ENCODE data around the gene NDUFAF5. TPM values are rescaled to one million over a fixed set of nuclear protein-coding genes. Genes with fewer than 3 reads are reported as not detected.

Gene NDUFAF5
- total and polyA plus RNA-seq, 10 donors, result 11.5 to 37.2 (median 25.4) TPM

DNA sequence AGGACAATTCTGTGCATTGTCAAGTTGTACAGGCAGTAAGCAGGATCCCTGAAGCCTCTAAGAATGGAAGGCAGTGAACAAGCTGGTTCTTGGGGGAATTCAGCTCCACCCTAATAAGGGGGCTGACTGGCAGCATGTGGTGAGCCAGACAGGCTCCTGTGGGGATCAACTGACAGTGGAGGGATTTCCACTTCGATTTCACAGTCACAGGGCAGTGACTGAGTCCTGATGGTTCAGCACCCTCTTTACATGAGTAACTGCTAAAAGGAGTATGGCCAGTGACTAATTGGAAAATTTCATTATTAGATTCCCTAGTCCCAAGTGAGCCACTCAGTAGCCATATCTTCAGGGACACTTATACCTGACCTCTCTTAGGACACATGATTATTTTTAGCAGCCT, 78.4 kb downstream of the NDUFAF5 start:
- TF ChIP-seq POLR2AphosphoS5 (IDR thresholded peaks at IDR 0.05), result no peak
- no peak for TF ChIP-seq POLR2A (IDR thresholded peaks at IDR 0.05)
- TF ChIP-seq, protein P1, sequence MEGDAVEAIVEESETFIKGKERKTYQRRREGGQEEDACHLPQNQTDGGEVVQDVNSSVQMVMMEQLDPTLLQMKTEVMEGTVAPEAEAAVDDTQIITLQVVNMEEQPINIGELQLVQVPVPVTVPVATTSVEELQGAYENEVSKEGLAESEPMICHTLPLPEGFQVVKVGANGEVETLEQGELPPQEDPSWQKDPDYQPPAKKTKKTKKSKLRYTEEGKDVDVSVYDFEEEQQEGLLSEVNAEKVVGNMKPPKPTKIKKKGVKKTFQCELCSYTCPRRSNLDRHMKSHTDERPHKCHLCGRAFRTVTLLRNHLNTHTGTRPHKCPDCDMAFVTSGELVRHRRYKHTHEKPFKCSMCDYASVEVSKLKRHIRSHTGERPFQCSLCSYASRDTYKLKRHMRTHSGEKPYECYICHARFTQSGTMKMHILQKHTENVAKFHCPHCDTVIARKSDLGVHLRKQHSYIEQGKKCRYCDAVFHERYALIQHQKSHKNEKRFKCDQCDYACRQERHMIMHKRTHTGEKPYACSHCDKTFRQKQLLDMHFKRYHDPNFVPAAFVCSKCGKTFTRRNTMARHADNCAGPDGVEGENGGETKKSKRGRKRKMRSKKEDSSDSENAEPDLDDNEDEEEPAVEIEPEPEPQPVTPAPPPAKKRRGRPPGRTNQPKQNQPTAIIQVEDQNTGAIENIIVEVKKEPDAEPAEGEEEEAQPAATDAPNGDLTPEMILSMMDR (IDR thresholded peaks at IDR 0.05 in 8 of 11, conservative IDR thresholded peaks at IDR 0.05 in 3 of 11), result no peak
- Histone ChIP-seq H3K27me3 (replicated peaks in 1 of 7) (peaks cover 0 to 11% (median 0%) of the 10 kb centered on the region in 7 donors), H3K36me3 (no peaks in the 10 kb centered on the region), H3K4me1 (peaks cover 0 to 16% (median 2%) of the 10 kb centered on the region in 6 donors), H3K27ac (no peak overlapping the region), H3K9me3 (no peaks in the 10 kb centered on the region), H3K4me3 (no peak overlapping the region)
- intact Hi-C loops (cut with DNase I; ENCODE audit: low total_unique reads), result no loop called here
- WGBS, 5 donors, result 44 to 93% (median 64%) methylated on average over 1 of the region's 1 CpG
- no peak for DNase-seq

DNA sequence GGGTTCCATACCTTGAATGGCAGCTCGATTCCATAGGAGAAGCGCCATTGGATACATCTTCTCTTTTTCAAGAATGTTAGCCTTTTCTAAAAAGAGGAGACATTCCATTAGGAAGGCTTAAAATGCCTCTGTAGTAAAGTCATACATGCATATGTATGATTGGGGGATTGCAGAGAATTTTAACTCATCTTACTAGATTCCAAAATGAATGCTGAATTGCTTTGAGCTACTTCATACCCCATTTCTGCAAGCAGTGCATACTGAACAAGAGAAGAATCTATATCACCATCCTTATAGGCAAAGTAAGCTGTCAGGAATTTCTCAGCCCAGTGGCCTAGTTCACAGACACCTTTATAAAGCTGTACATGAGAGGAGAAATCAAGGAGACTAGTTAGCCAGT, 80.3 kb downstream of the NDUFAF5 start:
- H3K4me1 ChIP-seq, result peaks cover 0 to 16% (median 2%) of the 10 kb centered on the region in 6 donors
- H3K27me3 ChIP-seq (replicated peaks in 1 of 7), result peaks cover 0 to 11% (median 0%) of the 10 kb centered on the region in 7 donors
- no peak for DNase-seq
- H3K27ac ChIP-seq, result no peak overlapping the region
- no peaks in the 10 kb centered on the region for H3K36me3 ChIP-seq
- 73 to 98% (median 86%) methylated on average over 2 of the region's 2 CpGs for WGBS, 5 donors
- TF ChIP-seq POLR2A (IDR thresholded peaks at IDR 0.05), result no peak
- TF ChIP-seq POLR2AphosphoS5 (IDR thresholded peaks at IDR 0.05), result no peak
- TF ChIP-seq, protein P1 (IDR thresholded peaks at IDR 0.05 in 8 of 11, conservative IDR thresholded peaks at IDR 0.05 in 3 of 11), result no peak
- H3K4me3 ChIP-seq, result no peak overlapping the region
- no peaks in the 10 kb centered on the region for H3K9me3 ChIP-seq
- intact Hi-C loops (cut with DNase I; ENCODE audit: low total_unique reads), result no loop called here

DNA sequence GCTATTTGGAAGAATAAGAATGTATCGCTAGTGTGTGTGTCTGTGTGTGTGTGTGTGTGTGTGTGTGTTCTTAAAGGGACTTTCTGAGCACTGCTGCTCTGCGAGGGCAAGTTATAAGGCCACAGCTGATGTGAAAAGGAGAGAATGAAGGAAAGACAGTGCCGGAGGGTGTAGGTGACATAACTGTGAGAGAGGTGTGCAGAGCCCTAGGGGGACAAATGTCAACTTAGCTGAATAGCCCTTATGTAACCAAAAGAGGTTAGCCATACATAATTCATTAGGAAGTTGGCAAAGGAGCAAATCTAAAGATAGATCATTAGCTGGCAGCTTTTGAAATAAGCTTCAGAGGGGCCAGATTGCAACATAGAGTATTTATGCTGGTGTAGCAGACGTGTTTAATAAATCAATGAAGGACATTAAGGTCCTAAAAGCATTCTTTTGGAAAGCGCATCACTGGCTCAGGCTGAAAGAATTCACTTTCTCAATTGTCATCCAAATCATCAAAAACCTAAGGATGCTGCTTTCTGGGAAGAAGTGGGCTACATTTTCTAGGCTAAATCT, 81.0 kb downstream of the NDUFAF5 start:
- intact Hi-C loops (cut with DNase I; ENCODE audit: low total_unique reads), result no loop called here
- 45 to 60% (median 49%) methylated on average over 5 of the region's 5 CpGs for WGBS, 5 donors
- H3K4me1 ChIP-seq, result peaks cover 0 to 16% (median 2%) of the 10 kb centered on the region in 6 donors

DNA sequence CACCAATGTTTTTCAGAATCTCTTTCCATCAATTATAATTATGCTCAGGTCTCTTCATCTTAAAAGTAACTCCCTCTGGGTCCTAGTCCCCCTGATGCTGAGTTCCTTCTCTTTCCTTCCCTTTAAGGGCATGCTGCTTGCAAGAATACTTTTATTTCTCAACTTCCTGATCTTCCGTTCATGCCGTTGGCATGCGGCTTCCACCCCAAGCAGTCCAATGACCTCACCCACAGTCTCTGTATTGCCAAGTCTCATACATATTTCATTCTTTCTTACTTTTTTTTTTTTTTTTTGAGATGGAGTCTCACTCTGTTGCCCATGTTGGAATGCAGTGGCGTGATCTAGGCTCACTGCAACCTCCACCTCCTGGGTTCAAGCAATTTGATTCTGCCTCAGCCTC, 83.5 kb downstream of the NDUFAF5 start:
- Histone ChIP-seq H3K27ac (peak overlapping the region in 3 of 8 donors; percentile 47 to 54 (median 50)), H3K4me3 (no peak overlapping the region), H3K4me1 (peaks cover 0 to 16% (median 2%) of the 10 kb centered on the region in 6 donors), H3K9me3 (no peaks in the 10 kb centered on the region), H3K36me3 (no peaks in the 10 kb centered on the region), H3K27me3 (replicated peaks in 1 of 7) (peaks cover 0 to 1% (median 0%) of the 10 kb centered on the region in 7 donors)
- intact Hi-C loops (cut with DNase I; ENCODE audit: low total_unique reads), result no loop called here
- no peak for DNase-seq
- TF ChIP-seq POLR2AphosphoS5 (IDR thresholded peaks at IDR 0.05) (peak in 1 of 3 donors; percentile 41), POLR2A (IDR thresholded peaks at IDR 0.05) (no peak)
- TF ChIP-seq, protein P1 (IDR thresholded peaks at IDR 0.05 in 8 of 11, conservative IDR thresholded peaks at IDR 0.05 in 3 of 11), result no peak
- WGBS, 5 donors, result 32 to 47% (median 45%) methylated on average over 4 of the region's 4 CpGs

More for the DNA sequence above, 81.0 kb downstream of the NDUFAF5 start:
- H3K9me3 ChIP-seq, result no peaks in the 10 kb centered on the region
- H3K36me3 ChIP-seq, result no peaks in the 10 kb centered on the region
- no peak for DNase-seq
- H3K27me3 ChIP-seq (replicated peaks in 1 of 7), result peaks cover 0 to 11% (median 0%) of the 10 kb centered on the region in 7 donors
- H3K27ac ChIP-seq, result peak overlapping the region in 2 of 8 donors; percentile 21 to 28
- H3K4me3 ChIP-seq, result no peak overlapping the region
- TF ChIP-seq POLR2A (IDR thresholded peaks at IDR 0.05) (no peak), POLR2AphosphoS5 (IDR thresholded peaks at IDR 0.05) (no peak)
- TF ChIP-seq, protein P1 (IDR thresholded peaks at IDR 0.05 in 8 of 11, conservative IDR thresholded peaks at IDR 0.05 in 3 of 11), result no peak
